HG03457 (cell line): ENCODE measurements around the gene MKRN2OS.

ENCODE experiments used
- ATAC-seq: cut with Tn5 transposase; IDR thresholded peaks from one replicate; pipeline ENCODE4 v1.9.1; 2021; ENCODE audit warnings: moderate number of reproducible peaks; ENCODE audit not compliant: unreplicated experiment

Gene MKRN2OS

DNA sequence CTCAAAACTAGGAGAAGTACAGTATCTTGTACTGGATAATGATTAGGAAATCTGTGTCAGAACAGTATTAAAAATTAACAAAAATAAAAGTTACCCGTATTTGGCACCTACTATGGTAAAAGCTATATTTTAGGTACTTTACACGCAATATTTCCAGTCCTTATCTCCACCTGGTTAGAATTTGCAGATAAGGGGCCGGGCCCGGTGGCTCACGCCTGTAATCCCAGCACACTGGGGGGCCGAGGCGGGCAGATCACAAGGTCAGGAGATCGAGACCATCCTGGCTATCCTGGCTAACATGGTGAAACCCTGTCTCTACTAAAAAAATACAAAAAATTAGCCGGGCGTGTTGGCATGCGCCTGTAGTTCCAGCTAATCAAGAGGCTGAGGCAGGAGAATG lies 28.4 kb downstream of the MKRN2OS start:
- no peak for ATAC-seq

DNA sequence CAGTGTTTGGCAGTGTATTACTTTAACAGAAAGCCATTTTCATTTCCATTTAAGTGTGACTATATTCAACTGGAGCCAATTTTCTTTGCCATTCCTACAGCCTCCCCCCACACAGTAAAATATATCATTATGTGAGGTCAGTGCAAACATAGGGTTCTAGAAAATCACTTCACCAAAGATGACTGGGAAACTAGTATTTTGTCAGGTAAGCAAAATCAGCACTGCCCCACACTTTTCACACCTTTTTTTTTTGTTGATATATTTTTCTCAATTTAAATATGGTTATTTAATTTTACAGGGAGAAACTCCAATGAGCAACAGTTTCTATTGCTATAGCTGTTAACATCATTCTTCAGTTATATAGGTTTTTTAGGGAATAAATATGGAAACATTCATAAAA lies 29.7 kb downstream of the MKRN2OS start:
- ATAC-seq: no peak

DNA sequence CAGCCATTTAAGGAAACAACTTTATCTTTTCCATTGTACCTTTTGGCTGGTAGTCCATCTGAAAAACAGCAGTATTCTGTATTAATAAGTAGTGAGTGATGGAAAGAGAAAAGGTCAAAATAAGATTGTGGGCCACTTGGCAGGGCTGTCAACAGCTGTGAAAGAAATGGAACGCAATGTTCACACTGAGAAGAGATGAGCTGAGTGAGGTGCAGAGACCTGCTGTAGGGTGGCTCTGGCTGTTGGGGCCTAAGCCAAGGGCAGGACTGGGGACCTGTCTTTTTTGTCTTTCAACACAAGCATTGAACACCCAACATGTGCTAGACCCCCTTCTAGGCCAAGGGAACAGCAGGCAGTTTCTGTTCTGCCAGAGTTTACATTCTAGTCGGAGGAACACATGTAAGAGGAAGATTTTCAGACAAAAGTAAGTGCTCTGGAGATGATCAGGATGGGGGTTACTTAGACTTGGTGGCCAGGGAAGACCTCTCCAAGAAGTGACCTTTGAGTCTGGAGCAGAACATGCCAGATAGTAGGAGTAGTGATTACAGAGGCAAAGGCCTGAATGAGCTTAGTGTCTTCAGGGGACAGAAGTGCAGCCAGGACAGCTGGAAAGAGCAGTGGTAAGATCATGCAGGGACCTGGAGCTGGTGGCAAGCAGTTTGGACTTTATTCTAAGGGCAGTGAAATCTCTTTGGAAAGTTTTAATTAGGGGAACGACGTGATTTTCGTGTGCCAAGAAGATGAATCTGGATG lies 31.4 kb downstream of the MKRN2OS start:
- no peak for ATAC-seq

DNA sequence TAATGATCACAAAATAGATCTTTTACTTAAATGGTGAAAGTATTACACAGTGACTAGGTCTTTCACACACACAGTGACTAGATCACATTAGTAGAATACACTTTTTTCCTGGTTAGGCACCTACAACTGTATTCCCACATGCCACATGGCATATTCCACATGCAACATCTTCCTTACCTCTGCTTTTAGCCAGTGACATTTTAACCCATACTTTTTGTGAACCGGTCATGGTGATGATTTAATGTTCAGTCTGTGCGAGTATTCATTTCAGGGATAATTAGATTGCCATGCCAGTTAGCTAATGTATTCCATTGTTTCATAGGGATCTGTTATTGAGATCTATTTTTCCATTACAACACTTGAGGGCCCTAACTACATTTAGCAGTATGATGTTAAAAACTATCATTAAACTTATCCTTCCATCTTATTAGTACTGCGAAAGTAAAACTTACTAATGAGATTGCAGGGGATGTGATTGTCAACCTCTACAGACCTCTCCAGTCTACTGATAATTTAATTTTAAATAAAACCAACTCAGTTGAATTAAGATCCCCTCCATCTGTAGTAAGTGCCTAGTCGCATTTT lies 32.7 kb downstream of the MKRN2OS start:
- no peak for ATAC-seq

DNA sequence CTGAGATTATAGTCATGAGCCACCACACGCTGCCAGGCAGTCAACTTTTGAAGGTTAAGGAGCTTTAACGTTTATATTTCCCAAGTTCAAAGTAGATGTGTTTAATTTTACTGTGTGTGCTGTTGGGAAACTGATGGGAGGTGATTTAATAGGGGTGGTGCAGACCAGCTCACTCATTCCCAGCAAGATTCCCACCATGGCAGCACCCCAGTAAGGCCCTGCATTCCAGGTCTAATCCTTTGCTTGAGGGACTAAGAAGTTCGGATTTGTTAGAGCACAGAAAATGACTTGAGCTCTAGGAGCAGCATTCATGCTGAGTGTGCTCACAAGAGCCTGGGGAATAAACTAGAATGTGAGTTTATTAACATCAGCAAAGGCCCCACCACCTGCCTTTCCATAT lies 35.8 kb downstream of the MKRN2OS start:
- no peak for ATAC-seq

DNA sequence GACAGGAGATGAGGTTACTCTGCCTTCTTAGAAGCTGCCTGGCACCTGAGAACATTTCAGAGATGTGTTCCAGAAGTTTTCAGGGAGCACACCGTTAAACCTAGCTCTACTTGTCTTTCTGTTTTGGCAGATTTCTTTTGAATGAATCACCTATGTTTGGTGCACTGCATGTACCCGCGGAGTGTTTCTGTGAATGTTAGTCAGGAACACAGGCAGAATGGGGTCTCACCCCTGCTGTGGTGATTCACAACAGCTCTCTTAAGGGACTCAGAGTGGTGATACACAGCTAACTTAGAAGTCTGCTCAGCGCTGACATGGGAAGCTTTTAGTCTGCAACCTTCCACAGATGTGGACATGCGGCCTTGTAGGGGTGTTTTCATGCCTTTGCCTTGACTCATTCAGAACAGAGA lies 37.0 kb downstream of the MKRN2OS start:
- ATAC-seq: no peak

DNA sequence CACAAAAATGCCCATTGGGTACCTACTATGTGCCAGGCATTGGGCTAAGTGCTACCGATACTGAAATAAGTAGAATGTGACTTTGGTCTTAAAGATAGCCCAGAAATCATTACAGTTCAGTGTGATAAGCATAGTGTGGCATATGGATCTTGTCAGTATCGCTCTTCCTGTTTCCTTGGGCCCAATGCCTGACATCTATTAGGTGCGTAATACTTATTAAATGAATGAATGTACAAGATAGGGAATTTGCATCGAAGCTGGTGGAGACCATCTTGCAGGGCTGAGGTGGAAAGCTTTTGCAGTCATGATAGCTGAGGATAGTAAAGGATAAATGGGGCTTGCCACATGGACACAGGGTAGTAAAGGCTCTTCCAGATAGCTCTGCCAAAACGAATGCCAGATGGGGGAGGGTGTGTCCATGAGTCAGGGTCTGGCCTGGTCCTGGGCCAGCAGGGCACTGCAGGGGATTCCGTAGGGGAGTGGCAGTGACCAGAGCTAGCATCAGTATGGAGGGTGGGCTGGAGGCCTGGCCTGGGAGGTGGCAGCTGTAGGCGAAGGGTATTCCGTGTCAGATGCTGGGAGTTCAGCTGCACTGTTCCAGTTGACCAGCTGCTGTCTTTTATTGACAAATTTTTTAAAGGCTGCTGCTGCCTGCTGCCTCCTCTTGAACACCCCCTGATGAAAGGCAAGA lies 37.6 kb downstream of the MKRN2OS start:
- ATAC-seq: no peak

DNA sequence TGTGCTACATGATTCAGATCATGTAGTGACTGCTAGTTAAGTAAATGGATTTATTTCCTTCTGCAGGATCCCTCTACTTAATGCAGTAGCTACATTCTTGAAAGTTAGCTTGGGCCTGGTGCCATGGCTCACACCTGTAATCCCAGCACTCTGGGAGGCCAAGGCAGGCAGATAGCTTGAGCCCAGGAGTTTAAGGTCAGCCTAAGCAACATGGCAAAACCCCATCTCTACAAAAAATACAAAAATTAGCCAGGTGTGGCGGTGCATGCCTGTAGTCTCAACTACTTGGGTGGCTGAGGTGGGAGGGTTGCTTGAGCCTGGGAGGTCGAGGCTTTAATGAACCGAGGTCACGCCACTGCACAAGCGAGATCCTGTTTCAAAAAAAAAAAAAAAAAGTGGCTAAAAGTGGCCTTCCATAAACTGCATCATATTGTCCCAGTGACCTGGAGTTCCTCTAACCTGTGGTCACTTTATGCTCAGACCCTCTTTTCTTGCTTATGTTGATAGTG lies 39.0 kb downstream of the MKRN2OS start:
- ATAC-seq: no peak

DNA sequence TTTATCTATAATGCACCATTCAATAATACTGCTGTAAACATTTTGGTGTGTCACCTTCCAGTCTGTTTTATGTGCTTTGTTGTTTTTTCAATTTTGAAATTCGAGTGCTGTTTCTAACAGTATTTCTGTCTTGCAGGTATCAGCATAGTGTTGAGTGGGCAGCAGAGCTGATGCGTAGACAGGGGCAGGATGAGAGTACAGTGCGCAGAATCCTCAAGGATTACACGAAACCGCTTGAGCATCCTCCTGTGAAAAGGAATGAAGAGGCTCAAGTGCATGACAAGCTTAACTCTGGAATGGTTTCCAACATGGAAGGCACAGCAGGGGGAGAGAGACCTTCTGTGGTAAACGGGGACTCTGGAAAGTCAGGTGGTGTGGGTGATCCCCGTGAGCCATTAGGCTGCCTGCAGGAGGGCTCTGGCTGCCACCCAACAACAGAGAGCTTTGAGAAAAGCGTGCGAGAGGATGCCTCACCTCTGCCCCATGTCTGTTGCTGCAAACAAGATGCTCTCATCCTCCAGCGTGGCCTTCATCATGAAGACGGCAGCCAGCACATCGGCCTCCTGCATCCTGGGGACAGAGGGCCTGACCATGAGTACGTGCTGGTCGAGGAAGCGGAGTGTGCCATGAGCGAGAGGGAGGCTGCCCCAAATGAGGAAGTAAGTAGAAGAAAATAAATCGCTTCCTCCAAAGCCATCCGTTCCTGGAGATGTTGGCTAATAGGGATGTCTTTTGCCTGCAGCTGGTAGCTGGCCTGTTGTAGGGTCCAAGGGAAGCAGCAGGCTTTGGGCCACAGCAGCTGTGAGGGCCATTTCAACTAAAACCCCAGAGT lies 42.0 kb downstream of the MKRN2OS start:
- ATAC-seq: no peak

DNA sequence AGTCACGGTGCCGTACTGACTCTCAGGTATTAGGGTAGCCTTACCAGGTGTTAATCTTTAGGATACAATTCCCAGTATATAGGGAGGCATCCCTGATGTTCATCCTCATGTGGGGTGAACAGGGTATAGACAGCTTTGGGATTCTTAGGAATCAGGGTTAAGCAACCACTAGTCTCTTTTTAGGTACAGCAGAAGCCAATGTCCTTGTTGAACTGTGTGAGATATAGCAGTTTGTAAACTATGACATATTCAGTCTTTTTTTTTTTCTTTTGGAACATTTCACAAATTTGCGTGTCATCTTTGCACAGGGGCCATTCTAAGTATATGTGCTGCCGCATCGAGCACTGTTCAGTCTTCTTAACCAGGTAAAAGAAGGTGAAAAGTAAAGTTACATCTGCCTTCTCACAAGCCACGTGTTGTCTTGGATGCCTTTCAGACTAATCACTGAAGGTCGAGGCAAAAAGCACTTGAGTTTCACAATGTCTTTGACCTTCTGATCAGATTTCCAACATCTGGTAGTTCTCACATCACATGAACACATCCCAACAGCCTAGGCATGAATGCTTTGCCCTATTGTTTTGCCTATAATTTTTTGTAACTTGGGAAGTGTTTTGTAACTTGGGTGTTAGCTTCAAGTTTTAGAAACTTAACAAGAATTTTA lies 43.8 kb downstream of the MKRN2OS start:
- ATAC-seq: no peak

DNA sequence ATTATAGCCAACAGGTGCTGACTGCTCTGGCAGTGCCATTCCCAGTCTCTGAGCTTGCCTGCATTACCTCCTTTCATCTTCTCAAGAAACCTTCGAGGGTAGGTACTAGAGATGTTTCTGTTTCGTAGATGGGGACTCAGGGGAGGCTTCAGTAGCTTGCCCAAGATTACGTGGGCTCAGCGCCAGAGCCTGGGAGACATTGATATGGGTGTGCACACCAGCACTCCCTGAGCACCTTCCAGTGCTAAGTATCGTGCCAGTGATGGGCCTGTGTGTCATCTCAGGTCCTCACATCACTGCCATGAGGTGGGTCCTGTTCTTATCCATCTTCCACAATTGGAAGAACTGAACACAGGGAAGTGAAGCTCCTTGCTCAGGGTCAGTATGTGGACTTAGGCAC lies 45.8 kb downstream of the MKRN2OS start:
- ATAC-seq: no peak

DNA sequence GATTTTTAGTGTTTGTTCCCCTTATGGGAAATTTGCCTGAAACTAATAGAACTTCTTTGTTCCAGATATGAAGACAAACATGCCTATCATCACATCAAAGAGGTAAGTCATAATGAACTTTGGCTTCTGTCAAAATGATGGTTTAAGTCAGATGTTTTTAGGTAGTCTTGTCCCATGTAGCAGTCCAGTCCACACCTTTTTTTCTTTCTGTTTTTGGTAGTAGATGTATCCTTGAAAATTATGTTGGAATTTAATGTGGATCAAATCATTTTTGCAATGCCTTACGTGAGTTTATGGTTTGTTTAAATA lies 48.9 kb downstream of the MKRN2OS start:
- no peak for ATAC-seq

DNA sequence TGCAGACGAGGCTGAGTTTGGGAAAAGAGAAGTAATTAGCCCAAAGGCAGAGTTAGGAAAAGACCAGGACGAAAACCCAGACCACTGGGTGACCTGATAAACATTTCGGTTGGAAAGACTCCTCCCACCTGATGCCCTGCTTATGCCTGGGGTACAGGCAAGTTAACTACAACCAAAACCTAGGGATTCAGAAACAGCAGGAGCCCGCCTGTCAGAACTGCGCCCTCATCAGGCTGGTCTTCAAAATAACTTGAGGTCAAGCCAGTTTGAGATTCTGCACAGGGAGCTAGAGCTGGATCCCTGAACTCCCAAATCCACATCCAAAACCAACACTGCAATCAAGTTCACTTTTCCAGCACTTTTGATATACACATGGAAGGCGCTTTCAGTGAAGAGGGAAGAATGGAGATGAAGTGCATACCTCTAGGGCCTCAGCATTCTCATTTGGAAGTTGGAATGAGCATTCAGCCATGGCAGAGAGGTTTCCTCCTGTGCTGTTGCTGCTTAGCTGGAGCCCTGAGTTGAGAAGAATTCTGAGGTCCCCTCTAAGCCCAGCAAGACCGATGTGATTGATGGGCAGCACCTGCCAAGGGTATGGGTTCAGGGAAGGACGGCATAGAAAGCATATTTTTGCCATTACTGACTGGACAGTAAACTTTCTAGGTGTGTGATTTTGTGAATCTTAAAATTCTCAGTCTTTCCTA lies 49.4 kb downstream of the MKRN2OS start:
- ATAC-seq: no peak

DNA sequence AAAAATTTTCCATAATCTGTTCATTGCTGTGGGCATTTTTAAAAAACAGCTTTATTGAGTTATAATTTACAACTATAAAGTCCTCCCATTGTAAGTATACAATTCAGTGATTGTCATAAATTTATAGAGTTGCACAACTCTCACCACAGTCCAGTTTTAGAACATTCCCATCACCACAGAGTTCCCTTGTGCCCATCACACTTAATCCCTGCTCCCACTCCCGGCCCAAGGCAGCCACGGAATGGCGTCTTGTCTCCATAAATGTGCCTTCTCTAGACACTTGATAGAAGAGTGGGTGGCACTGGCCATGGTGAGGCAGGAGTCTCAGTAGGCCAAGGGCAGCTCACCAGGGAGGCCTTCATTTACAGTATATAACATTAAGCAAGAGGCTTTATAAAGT lies 54.8 kb downstream of the MKRN2OS start:
- ATAC-seq: no peak

DNA sequence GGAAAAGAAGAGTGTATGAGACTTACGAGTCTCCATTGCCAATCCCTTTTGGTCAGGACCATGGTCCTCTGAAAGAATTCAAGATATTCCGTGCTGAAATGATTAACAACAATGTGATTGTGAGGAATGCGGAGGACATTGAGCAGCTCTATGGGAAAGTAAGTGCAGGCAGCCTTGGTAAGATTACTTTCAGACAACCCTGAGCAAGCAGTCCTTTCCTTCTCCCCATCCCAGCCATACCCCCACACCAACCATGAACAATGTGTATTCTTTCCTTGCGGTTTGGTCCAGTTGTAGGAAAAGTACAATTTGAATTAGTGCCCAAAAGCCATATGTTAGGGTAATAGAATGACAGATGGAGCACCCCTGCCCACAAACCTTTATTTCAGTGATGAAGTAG lies 55.5 kb downstream of the MKRN2OS start:
- ATAC-seq: no peak
